GM04504 (cell line): ENCODE data around the gene CARD14.
"Not testable (repeated sequence)": the region's sequence is repeated elsewhere in the genome, so short reads cannot be mapped to it uniquely, and the experiment has no call there.

Source experiments
- DNase-seq: peaks from one replicate; pipeline ENCODE4 v3.0.0-alpha.2; 2012; ENCODE audit warnings: low read depth

CARD14 gene

GRCh38 chr17:80223838-80224497, 54.1 kb downstream of the CARD14 start:
- no peak for DNase-seq

GRCh38 chr17:80224683-80225082, 54.9 kb downstream of the CARD14 start:
- DNase-seq: no peak

- no peak for DNase-seq
Measured at GRCh38 chr17:80225230-80225629, 55.4 kb downstream of the CARD14 start.

GRCh38 chr17:80227156-80227555, 57.3 kb downstream of the CARD14 start:
- no peak for DNase-seq

- DNase-seq: no peak
Measured at GRCh38 chr17:80227666-80228065, 57.8 kb downstream of the CARD14 start.

GRCh38 chr17:80228477-80228876, 58.6 kb downstream of the CARD14 start:
- no peak for DNase-seq

GRCh38 chr17:80229011-80229410, 59.2 kb downstream of the CARD14 start:
- no peak for DNase-seq

- no peak for DNase-seq
Measured at GRCh38 chr17:80232438-80232837, 62.6 kb downstream of the CARD14 start.

GRCh38 chr17:80233202-80233601, 63.4 kb downstream of the CARD14 start:
- no peak for DNase-seq

GRCh38 chr17:80236911-80237310, 67.1 kb downstream of the CARD14 start:
- DNase-seq: no peak

GRCh38 chr17:80237386-80237785, 67.6 kb downstream of the CARD14 start:
- DNase-seq: no peak

GRCh38 chr17:80242505-80242904, 72.7 kb downstream of the CARD14 start:
- no peak for DNase-seq

- DNase-seq: no peak
Measured at GRCh38 chr17:80243526-80244433, 74.0 kb downstream of the CARD14 start.

GRCh38 chr17:80244448-80244847, 74.6 kb downstream of the CARD14 start:
- not testable (repeated sequence) for DNase-seq

- no peak for DNase-seq
Measured at GRCh38 chr17:80244871-80245509, 75.2 kb downstream of the CARD14 start.

- DNase-seq: no peak
Measured at GRCh38 chr17:80245566-80246265, 75.9 kb downstream of the CARD14 start.

GRCh38 chr17:80246266-80246681, 76.4 kb downstream of the CARD14 start:
- DNase-seq: no peak

- no peak for DNase-seq
Measured at GRCh38 chr17:80246726-80247125, 76.9 kb downstream of the CARD14 start.

GRCh38 chr17:80247561-80247960, 77.7 kb downstream of the CARD14 start:
- DNase-seq: no peak

- DNase-seq: no peak
Measured at GRCh38 chr17:80248001-80248893, 78.4 kb downstream of the CARD14 start.
